Measurements from ENCODE around the gene OR9Q1.

GRCh38 chr11:58142761-58143160 lies 119.1 kb downstream of the OR9Q1 start:
- TF ChIP-seq EZH2 (IDR thresholded peaks at IDR 0.05; ENCODE audit: low read length, unreplicated experiment): no peak
- no peak for TF ChIP-seq CTCF (conservative IDR thresholded peaks at IDR 0.05; ENCODE audit: low read depth, low read length)
